Mammary epithelial cell (primary cell): ENCODE results near the gene MRPL24.

Experiments used
- EZH2 ChIP-seq: IDR thresholded peaks from 2 replicates; pipeline ENCODE4 v1.6.1; 2012; ENCODE audit warnings: low read length, inconsistent platforms, borderline replicate concordance
- TF ChIP-seq, protein P1 (sequence below), 2 donors: IDR thresholded peaks in 1 of 2; conservative IDR thresholded peaks in 1 of 2; 2 replicates each; pipeline ENCODE4 v1.5.1; 2011 to 2012; ENCODE audit warnings: inconsistent platforms in 2 of 2, low read length in 2 of 2, mild to moderate bottlenecking in 2 of 2, control low read depth in 1 of 2, low read depth in 1 of 2; ENCODE audit not compliant: insufficient read depth in 1 of 2; ENCODE audit errors: extremely low read depth in 1 of 2

GRCh38 chr1:156689953-156690674 lies 50.8 kb downstream of the MRPL24 start:
- TF ChIP-seq, protein P1, sequence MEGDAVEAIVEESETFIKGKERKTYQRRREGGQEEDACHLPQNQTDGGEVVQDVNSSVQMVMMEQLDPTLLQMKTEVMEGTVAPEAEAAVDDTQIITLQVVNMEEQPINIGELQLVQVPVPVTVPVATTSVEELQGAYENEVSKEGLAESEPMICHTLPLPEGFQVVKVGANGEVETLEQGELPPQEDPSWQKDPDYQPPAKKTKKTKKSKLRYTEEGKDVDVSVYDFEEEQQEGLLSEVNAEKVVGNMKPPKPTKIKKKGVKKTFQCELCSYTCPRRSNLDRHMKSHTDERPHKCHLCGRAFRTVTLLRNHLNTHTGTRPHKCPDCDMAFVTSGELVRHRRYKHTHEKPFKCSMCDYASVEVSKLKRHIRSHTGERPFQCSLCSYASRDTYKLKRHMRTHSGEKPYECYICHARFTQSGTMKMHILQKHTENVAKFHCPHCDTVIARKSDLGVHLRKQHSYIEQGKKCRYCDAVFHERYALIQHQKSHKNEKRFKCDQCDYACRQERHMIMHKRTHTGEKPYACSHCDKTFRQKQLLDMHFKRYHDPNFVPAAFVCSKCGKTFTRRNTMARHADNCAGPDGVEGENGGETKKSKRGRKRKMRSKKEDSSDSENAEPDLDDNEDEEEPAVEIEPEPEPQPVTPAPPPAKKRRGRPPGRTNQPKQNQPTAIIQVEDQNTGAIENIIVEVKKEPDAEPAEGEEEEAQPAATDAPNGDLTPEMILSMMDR (conservative IDR thresholded peaks at IDR 0.05 in 1 of 2, IDR thresholded peaks at IDR 0.05 in 1 of 2; ENCODE audit: extremely low read depth in 1 of 2, insufficient read depth in 1 of 2, low read depth in 1 of 2, low read length in 2 of 2): no peak
- TF ChIP-seq EZH2: no peak
